NK-92 treated with Interleukin-12 subunit alpha and Interleukin-12 subunit beta, amount 100 ng/mL, for 24 hours (cell line): ENCODE data around the gene SWAP70.
"Not testable (repeated sequence)": the region's sequence is repeated elsewhere in the genome, so short reads cannot be mapped to it uniquely, and the experiment has no call there.

Source experiments
- DNase-seq: peaks from one replicate; lab custom pipeline; 2025; lab: John Stamatoyannopoulos, UW

The SWAP70 gene

GRCh38 chr11:9692691-9693090 lies 28.8 kb downstream of the SWAP70 start:
- DNase-seq: no peak

GRCh38 chr11:9693801-9694553 lies 30.1 kb downstream of the SWAP70 start:
- DNase-seq: no peak

- not testable (repeated sequence) for DNase-seq
These were observed 31.4 kb downstream of the SWAP70 start for GRCh38 chr11:9695228-9695627.

GRCh38 chr11:9697766-9698165 lies 33.9 kb downstream of the SWAP70 start:
- no peak for DNase-seq

GRCh38 chr11:9700105-9700801 lies 36.4 kb downstream of the SWAP70 start:
- no peak for DNase-seq

GRCh38 chr11:9701799-9702198 lies 37.9 kb downstream of the SWAP70 start:
- no peak for DNase-seq

- no peak for DNase-seq
These were observed 39.4 kb downstream of the SWAP70 start for GRCh38 chr11:9703280-9703679.

GRCh38 chr11:9704037-9704436 lies 40.2 kb downstream of the SWAP70 start:
- no peak for DNase-seq

GRCh38 chr11:9704620-9705019 lies 40.7 kb downstream of the SWAP70 start:
- no peak for DNase-seq

- not testable (repeated sequence) for DNase-seq
These were observed 41.5 kb downstream of the SWAP70 start for GRCh38 chr11:9705361-9705760.

GRCh38 chr11:9708544-9708943 lies 44.7 kb downstream of the SWAP70 start:
- no peak for DNase-seq

GRCh38 chr11:9710223-9710622 lies 46.3 kb downstream of the SWAP70 start:
- no peak for DNase-seq

- no peak for DNase-seq
These were observed 47.0 kb downstream of the SWAP70 start for GRCh38 chr11:9710852-9711251.

- DNase-seq: no peak
These were observed 47.8 kb downstream of the SWAP70 start for GRCh38 chr11:9711454-9712307.

- DNase-seq: no peak
These were observed 50.5 kb downstream of the SWAP70 start for GRCh38 chr11:9714272-9714940.

GRCh38 chr11:9716275-9717039 lies 52.6 kb downstream of the SWAP70 start:
- DNase-seq: no peak

- no peak for DNase-seq
These were observed 53.1 kb downstream of the SWAP70 start for GRCh38 chr11:9717040-9717357.

- DNase-seq: no peak
These were observed 53.8 kb downstream of the SWAP70 start for GRCh38 chr11:9717719-9718118.

GRCh38 chr11:9718147-9718546 lies 54.3 kb downstream of the SWAP70 start:
- no peak for DNase-seq

- DNase-seq: no peak
These were observed 55.9 kb downstream of the SWAP70 start for GRCh38 chr11:9719566-9720289.

- DNase-seq: no peak
These were observed 56.4 kb downstream of the SWAP70 start for GRCh38 chr11:9720290-9720630.
